ENCODE measurements around the gene CELF1.
"Not testable (repeated sequence)": the region's sequence is repeated elsewhere in the genome, so short reads cannot be mapped to it uniquely, and the experiment has no call there.

CELF1 gene

DNA sequence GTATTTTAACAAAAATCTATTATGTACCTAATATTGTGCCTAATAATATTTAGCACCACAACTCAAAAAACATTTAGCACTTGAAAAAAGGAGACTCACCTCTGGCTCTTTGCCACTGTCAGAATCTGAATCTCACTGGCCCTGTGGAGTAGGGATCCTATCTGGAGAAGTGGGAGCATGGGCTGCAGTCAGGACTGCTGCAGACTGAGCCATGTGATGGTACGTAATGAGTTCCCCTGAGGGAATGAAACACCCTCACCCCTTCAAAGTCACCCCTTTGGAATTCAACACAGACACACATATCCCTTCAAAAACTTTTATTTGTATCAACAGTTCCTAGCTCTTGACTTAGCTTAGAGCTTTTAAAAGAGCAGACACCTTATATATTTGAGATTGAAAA, 19.0 kb upstream of the CELF1 start:
- H3K9ac ChIP-seq (ENCODE audit: low read depth, low read length): no peak overlapping the region
- H3K36me3 ChIP-seq (ENCODE audit: insufficient read depth, low read depth, low read length): peaks cover 68% of the 10 kb centered on the region
- H3K27ac ChIP-seq (ENCODE audit: low read length): no peak overlapping the region
- H3K9me3 ChIP-seq (ENCODE audit: insufficient read depth, low read depth, low read length): no peaks in the 10 kb centered on the region
- H3K27me3 ChIP-seq (ENCODE audit: insufficient read depth, low read length): no peaks in the 10 kb centered on the region
- H3K4me3 ChIP-seq (ENCODE audit: low read length): no peak overlapping the region
- no peaks in the 10 kb centered on the region; the same call in 1 of the 2 replicates for H3K4me1 ChIP-seq (ENCODE audit: insufficient read depth, low read length)

- Histone ChIP-seq H3K36me3 (ENCODE audit: insufficient read depth, low read depth, low read length) (peaks cover 64% of the 10 kb centered on the region), H3K27ac (ENCODE audit: low read length) (no peak overlapping the region), H3K9ac (ENCODE audit: low read depth, low read length) (no peak overlapping the region), H3K9me3 (ENCODE audit: insufficient read depth, low read depth, low read length) (no peaks in the 10 kb centered on the region), H3K27me3 (ENCODE audit: insufficient read depth, low read length) (no peaks in the 10 kb centered on the region), H3K4me3 (ENCODE audit: low read length) (no peak overlapping the region), H3K4me1 (ENCODE audit: insufficient read depth, low read length) (no peaks in the 10 kb centered on the region; the same call in 1 of the 2 replicates)
These were observed 18.4 kb upstream of the CELF1 start for GRCh38 chr11:47571357-47571729.

- no peak overlapping the region for H3K4me3 ChIP-seq (ENCODE audit: low read length)
- no peaks in the 10 kb centered on the region; the same call in 1 of the 2 replicates for H3K4me1 ChIP-seq (ENCODE audit: insufficient read depth, low read length)
- H3K9me3 ChIP-seq (ENCODE audit: insufficient read depth, low read depth, low read length): no peaks in the 10 kb centered on the region
- no peak overlapping the region for H3K27ac ChIP-seq (ENCODE audit: low read length)
- no peak overlapping the region for H3K9ac ChIP-seq (ENCODE audit: low read depth, low read length)
- H3K36me3 ChIP-seq (ENCODE audit: insufficient read depth, low read depth, low read length): peaks cover 62% of the 10 kb centered on the region
- H3K27me3 ChIP-seq (ENCODE audit: insufficient read depth, low read length): peaks cover 2% of the 10 kb centered on the region; the same call in 1 of the 2 replicates
These were observed 17.9 kb upstream of the CELF1 start for GRCh38 chr11:47570651-47571356.

GRCh38 chr11:47569646-47570045, 16.7 kb upstream of the CELF1 start:
- Histone ChIP-seq H3K9ac (ENCODE audit: low read depth, low read length) (no peak overlapping the region), H3K36me3 (ENCODE audit: insufficient read depth, low read depth, low read length) (peaks cover 54% of the 10 kb centered on the region), H3K4me1 (ENCODE audit: insufficient read depth, low read length) (no peaks in the 10 kb centered on the region; the same call in 1 of the 2 replicates), H3K9me3 (ENCODE audit: insufficient read depth, low read depth, low read length) (no peaks in the 10 kb centered on the region), H3K27me3 (ENCODE audit: insufficient read depth, low read length) (peaks cover 3% of the 10 kb centered on the region; the same call in 1 of the 2 replicates), H3K27ac (ENCODE audit: low read length) (no peak overlapping the region), H3K4me3 (ENCODE audit: low read length) (no peak overlapping the region)

DNA sequence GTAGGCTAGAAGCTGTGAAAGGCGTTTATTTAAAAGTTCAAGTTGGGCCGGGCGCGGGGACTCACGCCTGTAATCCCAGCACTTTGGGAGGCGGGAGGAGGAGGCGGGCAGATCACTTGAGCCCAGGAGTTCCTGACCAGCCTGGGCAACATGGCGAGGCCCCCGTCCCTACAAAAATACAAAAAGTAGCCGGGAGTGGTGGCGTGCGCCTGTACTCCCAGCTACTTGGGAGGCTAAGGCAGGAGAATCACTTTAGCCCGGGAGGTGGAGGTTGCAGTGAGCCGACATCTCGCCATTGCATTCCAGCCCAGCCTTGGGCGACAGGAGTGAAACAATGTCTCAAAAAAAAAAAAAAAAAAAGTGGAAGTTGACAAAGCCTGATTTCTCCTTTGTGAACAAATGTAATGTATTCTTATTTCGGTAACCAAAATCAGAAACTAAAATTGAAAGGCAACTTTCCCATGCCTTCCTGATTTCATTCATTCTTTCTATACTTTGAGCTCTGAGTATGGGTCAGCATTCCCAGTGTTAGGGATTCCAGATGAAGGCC, 13.3 kb upstream of the CELF1 start:
- peak overlapping the region; percentile 71 for H3K27ac ChIP-seq (ENCODE audit: low read length)

GRCh38 chr11:47565340-47566148, 12.6 kb upstream of the CELF1 start, which contains the start of gene PTPMT1:
PTPMT1 (plus strand) TSS chr11:47565599; CDS start chr11:47565623, 24 bp downstream.
- Histone ChIP-seq H3K9me3 (ENCODE audit: insufficient read depth, low read depth, low read length) (no peaks in the 10 kb centered on the region), H3K4me3 (ENCODE audit: low read length) (peak within 1 kb of the TSS; percentile 95), H3K9ac (ENCODE audit: low read depth, low read length) (peak within 1 kb of the TSS; percentile 97), H3K27ac (ENCODE audit: low read length) (peak within 1 kb of the TSS; percentile 71), H3K4me1 (ENCODE audit: insufficient read depth, low read length) (no peaks in the 10 kb centered on the region; the same call in 1 of the 2 replicates), H3K27me3 (ENCODE audit: insufficient read depth, low read length) (peaks cover 3% of the 10 kb centered on the region; the same call in 1 of the 2 replicates), H3K36me3 (ENCODE audit: insufficient read depth, low read depth, low read length) (peaks cover 13% of the 10 kb centered on the region)

More for the DNA sequence above, 13.3 kb upstream of the CELF1 start:
- peaks cover 20% of the 10 kb centered on the region for H3K36me3 ChIP-seq (ENCODE audit: insufficient read depth, low read depth, low read length)
- H3K4me1 ChIP-seq (ENCODE audit: insufficient read depth, low read length): no peaks in the 10 kb centered on the region; the same call in 1 of the 2 replicates
- H3K4me3 ChIP-seq (ENCODE audit: low read length): peak overlapping the region; percentile 95
- H3K27me3 ChIP-seq (ENCODE audit: insufficient read depth, low read length): peaks cover 3% of the 10 kb centered on the region; the same call in 1 of the 2 replicates
- no peaks in the 10 kb centered on the region for H3K9me3 ChIP-seq (ENCODE audit: insufficient read depth, low read depth, low read length)
- H3K9ac ChIP-seq (ENCODE audit: low read depth, low read length): peak overlapping the region; percentile 97

DNA sequence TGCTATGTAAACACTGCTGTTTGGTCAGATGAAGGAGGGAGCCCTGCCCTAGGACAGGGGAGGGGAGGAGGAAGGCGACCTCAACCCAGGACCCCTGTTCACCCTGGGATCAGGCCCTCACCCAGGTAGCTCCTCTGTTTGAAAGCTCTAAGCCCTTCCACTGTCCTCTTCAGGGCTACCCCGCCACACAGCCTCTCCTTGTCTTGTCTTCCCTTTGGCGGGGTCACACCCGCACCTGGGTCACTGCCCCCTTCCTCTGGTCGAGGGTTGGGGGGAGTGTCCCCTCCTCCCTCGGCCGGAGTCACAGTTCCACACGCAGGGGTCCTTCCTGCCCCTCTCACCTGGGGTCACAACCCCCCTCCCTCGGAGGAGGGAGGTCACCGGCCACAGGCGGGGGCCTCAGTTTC, 12.0 kb upstream of the CELF1 start:
- Histone ChIP-seq H3K4me1 (ENCODE audit: insufficient read depth, low read length) (no peaks in the 10 kb centered on the region; the same call in 1 of the 2 replicates), H3K9me3 (ENCODE audit: insufficient read depth, low read depth, low read length) (no peaks in the 10 kb centered on the region), H3K36me3 (ENCODE audit: insufficient read depth, low read depth, low read length) (peaks cover 7% of the 10 kb centered on the region), H3K4me3 (ENCODE audit: low read length) (peak overlapping the region; percentile 95), H3K27me3 (ENCODE audit: insufficient read depth, low read length) (peaks cover 3% of the 10 kb centered on the region; the same call in 1 of the 2 replicates), H3K9ac (ENCODE audit: low read depth, low read length) (peak overlapping the region; percentile 97), H3K27ac (ENCODE audit: low read length) (no peak overlapping the region)

GRCh38 chr11:47564366-47564765, 11.4 kb upstream of the CELF1 start:
- not testable (repeated sequence) for H3K9ac ChIP-seq (ENCODE audit: low read depth, low read length); H3K4me3 ChIP-seq (ENCODE audit: low read length); H3K27ac ChIP-seq (ENCODE audit: low read length)

GRCh38 chr11:47562393-47562792, 9.5 kb upstream of the CELF1 start:
- not testable (repeated sequence) for H3K27ac ChIP-seq (ENCODE audit: low read length); H3K9ac ChIP-seq (ENCODE audit: low read depth, low read length); H3K36me3 ChIP-seq (ENCODE audit: insufficient read depth, low read depth, low read length); H3K27me3 ChIP-seq (ENCODE audit: insufficient read depth, low read length); H3K9me3 ChIP-seq (ENCODE audit: insufficient read depth, low read depth, low read length); H3K4me1 ChIP-seq (ENCODE audit: insufficient read depth, low read length); H3K4me3 ChIP-seq (ENCODE audit: low read length)

More at GRCh38 chr11:47564366-47564765, 11.4 kb upstream of the CELF1 start:
- H3K4me1 ChIP-seq (ENCODE audit: insufficient read depth, low read length); H3K9me3 ChIP-seq (ENCODE audit: insufficient read depth, low read depth, low read length); H3K36me3 ChIP-seq (ENCODE audit: insufficient read depth, low read depth, low read length); H3K27me3 ChIP-seq (ENCODE audit: insufficient read depth, low read length): not testable (repeated sequence)

GRCh38 chr11:47560426-47560825, 7.5 kb upstream of the CELF1 start:
- no peaks in the 10 kb centered on the region for H3K27me3 ChIP-seq (ENCODE audit: insufficient read depth, low read length)
- no peak overlapping the region for H3K9ac ChIP-seq (ENCODE audit: low read depth, low read length)
- H3K27ac ChIP-seq (ENCODE audit: low read length): no peak overlapping the region
- no peaks in the 10 kb centered on the region for H3K36me3 ChIP-seq (ENCODE audit: insufficient read depth, low read depth, low read length)
- no peak overlapping the region for H3K4me3 ChIP-seq (ENCODE audit: low read length)
- H3K4me1 ChIP-seq (ENCODE audit: insufficient read depth, low read length): no peaks in the 10 kb centered on the region; the same call in 1 of the 2 replicates
- H3K9me3 ChIP-seq (ENCODE audit: insufficient read depth, low read depth, low read length): no peaks in the 10 kb centered on the region

- Histone ChIP-seq H3K9ac (ENCODE audit: low read depth, low read length) (no peak overlapping the region), H3K36me3 (ENCODE audit: insufficient read depth, low read depth, low read length) (no peaks in the 10 kb centered on the region), H3K9me3 (ENCODE audit: insufficient read depth, low read depth, low read length) (no peaks in the 10 kb centered on the region), H3K4me1 (ENCODE audit: insufficient read depth, low read length) (peaks cover 5% of the 10 kb centered on the region), H3K27me3 (ENCODE audit: insufficient read depth, low read length) (no peaks in the 10 kb centered on the region), H3K4me3 (ENCODE audit: low read length) (no peak overlapping the region), H3K27ac (ENCODE audit: low read length) (no peak overlapping the region)
These were observed 5.8 kb upstream of the CELF1 start for GRCh38 chr11:47558695-47559094.

All from iPS-20b (cell line).